ENCODE measurements around the gene CD99. TPM values are rescaled to one million over a fixed set of nuclear protein-coding genes. Genes with fewer than 3 reads are reported as not detected.

Gene CD99
- total and polyA plus RNA-seq, 11 donors, result 216 to 477 (median 276) TPM

DNA sequence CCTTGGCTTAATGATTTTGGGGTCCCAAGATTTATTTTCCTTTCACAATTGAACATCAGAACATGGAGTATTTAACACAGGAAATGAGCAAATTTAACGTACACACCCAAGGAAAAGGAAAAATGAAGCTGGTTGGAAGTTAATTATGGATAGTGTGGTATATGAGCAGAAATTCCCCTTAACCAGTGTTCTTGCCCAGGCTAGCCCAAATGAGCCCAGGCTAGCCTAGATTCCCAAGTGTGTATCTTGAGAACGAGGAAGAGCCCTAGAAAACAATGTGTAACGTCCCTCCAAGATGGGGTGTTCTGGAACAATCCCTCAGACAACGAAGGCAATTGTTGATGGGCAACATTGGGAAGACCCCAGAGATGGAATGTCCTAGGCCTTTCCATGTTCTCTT lies 94.4 kb downstream of the CD99 start:
- Histone ChIP-seq H3K36me3 (no peaks in the 10 kb centered on the region), H3K27me3 (no peaks in the 10 kb centered on the region), H3K27ac (no peak overlapping the region), H3K4me3 (no peak overlapping the region), H3K9me3 (no peaks in the 10 kb centered on the region), H3K4me1 (no peaks in the 10 kb centered on the region)
- ATAC-seq (no peak), DNase-seq (no peak)
- 77 to 82% (median 81%) methylated on average over 4 of the region's 4 CpGs for WGBS, 4 donors
- intact Hi-C loops (cut with DNase I), result no loop called here
- no peak for TF ChIP-seq POLR2A (IDR thresholded peaks at IDR 0.05)
- TF ChIP-seq, protein P1, sequence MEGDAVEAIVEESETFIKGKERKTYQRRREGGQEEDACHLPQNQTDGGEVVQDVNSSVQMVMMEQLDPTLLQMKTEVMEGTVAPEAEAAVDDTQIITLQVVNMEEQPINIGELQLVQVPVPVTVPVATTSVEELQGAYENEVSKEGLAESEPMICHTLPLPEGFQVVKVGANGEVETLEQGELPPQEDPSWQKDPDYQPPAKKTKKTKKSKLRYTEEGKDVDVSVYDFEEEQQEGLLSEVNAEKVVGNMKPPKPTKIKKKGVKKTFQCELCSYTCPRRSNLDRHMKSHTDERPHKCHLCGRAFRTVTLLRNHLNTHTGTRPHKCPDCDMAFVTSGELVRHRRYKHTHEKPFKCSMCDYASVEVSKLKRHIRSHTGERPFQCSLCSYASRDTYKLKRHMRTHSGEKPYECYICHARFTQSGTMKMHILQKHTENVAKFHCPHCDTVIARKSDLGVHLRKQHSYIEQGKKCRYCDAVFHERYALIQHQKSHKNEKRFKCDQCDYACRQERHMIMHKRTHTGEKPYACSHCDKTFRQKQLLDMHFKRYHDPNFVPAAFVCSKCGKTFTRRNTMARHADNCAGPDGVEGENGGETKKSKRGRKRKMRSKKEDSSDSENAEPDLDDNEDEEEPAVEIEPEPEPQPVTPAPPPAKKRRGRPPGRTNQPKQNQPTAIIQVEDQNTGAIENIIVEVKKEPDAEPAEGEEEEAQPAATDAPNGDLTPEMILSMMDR (IDR thresholded peaks at IDR 0.05), result no peak

DNA sequence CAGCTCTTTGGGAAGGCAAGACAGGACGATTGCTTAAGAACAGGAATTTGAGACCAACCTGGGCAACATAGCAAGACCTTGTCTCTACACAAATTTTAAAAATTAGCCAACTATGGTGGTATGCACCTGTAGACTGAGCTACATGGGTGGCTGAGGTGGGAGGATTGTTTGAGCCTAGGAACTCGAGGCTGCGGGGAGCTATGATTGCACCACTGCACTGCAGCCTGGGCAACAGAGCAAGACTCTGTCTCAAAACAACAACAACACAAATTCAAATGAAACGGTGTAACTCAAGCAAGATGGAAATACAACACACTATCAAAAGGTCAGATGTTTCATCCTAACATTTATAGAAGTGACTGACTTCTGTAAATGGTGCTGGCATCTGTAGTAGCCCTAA lies 97.9 kb downstream of the CD99 start:
- H3K27me3 ChIP-seq, result no peaks in the 10 kb centered on the region
- no peak overlapping the region for H3K27ac ChIP-seq
- TF ChIP-seq, protein P1 (IDR thresholded peaks at IDR 0.05), result no peak
- no peak for TF ChIP-seq POLR2A (IDR thresholded peaks at IDR 0.05)
- intact Hi-C loops (cut with DNase I), result no loop called here
- DNase-seq (no peak), ATAC-seq (no peak)
- 81 to 89% (median 84%) methylated on average over 4 of the region's 4 CpGs for WGBS, 4 donors
- H3K9me3 ChIP-seq, result no peaks in the 10 kb centered on the region
- H3K36me3 ChIP-seq, result no peaks in the 10 kb centered on the region
- H3K4me1 ChIP-seq, result no peaks in the 10 kb centered on the region
- H3K4me3 ChIP-seq, result no peak overlapping the region

DNA sequence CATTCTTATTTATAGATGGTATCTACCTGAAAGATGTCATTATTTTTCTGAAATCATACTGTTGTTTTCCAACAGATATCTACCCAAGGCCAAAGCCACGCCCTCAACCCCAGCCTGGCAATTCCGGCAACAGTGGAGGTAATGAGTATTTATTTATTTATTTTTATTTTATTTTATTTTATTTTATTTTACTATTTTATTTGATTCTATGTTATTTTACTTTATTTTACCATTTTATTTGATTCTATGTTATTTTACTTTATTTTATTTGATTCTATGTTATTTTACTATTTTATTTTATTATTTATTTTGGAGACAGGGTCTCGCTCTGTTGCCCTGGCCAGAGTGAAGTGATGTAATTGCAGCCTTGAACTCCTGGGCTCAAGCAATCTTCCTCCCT lies 98.5 kb downstream of the CD99 start:
- no peaks in the 10 kb centered on the region for H3K9me3 ChIP-seq
- intact Hi-C loops (cut with DNase I), result no loop called here
- no peak for ATAC-seq
- no peaks in the 10 kb centered on the region for H3K36me3 ChIP-seq
- H3K4me1 ChIP-seq, result no peaks in the 10 kb centered on the region
- no peak for DNase-seq
- WGBS, 4 donors, result 96 to 99% (median 97%) methylated on average over 3 of the region's 3 CpGs
- no peak overlapping the region for H3K4me3 ChIP-seq
- H3K27me3 ChIP-seq, result no peaks in the 10 kb centered on the region
- no peak overlapping the region for H3K27ac ChIP-seq
- TF ChIP-seq, protein P1 (IDR thresholded peaks at IDR 0.05), result no peak
- no peak for TF ChIP-seq POLR2A (IDR thresholded peaks at IDR 0.05)

Other genes starting within 250 kb of the CD99 start
- 10 to 100 TPM; 17.9 to 36.1 (median 25.4) TPM for gene DHRSX, start 190.3 kb upstream of the CD99 start, total RNA-seq
- 10 to 100 TPM; 14.6 to 17.4 TPM for gene DHRSX, start 190.3 kb upstream of the CD99 start, polyA plus RNA-seq
- gene ZBED1, start 190.3 kb upstream of the CD99 start, total RNA-seq, result 10 to 100 TPM; 41.8 to 87.1 (median 60.7) TPM
- 10 to 100 TPM; 25.9 to 51.1 TPM for gene ZBED1, start 190.3 kb upstream of the CD99 start, polyA plus RNA-seq
- under 1 TPM in 6 of 9 donors, not detected in 3; 0.28 to 0.85 (median 0.62) TPM for gene XG, start 60.7 kb downstream of the CD99 start, total RNA-seq
- gene XG, start 60.7 kb downstream of the CD99 start, polyA plus RNA-seq, result under 1 TPM; 0.06 to 0.11 TPM
- 10 to 100 TPM in 1 of 9 donors, 1 to 10 TPM in 3, under 1 TPM in 5; 0.58 to 13.2 (median 1.00) TPM for gene GYG2, start 137.6 kb downstream of the CD99 start, total RNA-seq
- gene GYG2, start 137.6 kb downstream of the CD99 start, polyA plus RNA-seq, result 1 to 10 TPM in 1 of 2 donors, under 1 TPM in 1; 0.38 to 1.2 TPM
- gene ARSD, start 238.0 kb downstream of the CD99 start, total RNA-seq, result 10 to 100 TPM in 3 of 9 donors, 1 to 10 TPM in 6; 6.3 to 23.6 (median 8.6) TPM
- gene ARSD, start 238.0 kb downstream of the CD99 start, polyA plus RNA-seq, result 1 to 10 TPM; 3.2 to 8.6 TPM